WERI-Rb-1 (cell line): ENCODE results near the gene STIM2.

Experiments used
- DNase-seq: peaks from one replicate; pipeline ENCODE4 v3.0.0-alpha.2; 2020
- H3K27ac ChIP-seq: fragments of 250-450 bp; sonication (Bioruptor Pico); 2 replicates; pipeline ENCODE4 v1.5.1; 2020; ENCODE audit warnings: mild to moderate bottlenecking, moderate library complexity
- H3K27me3 ChIP-seq: fragments of 250-450 bp; sonication (Bioruptor Pico); 2 replicates; pipeline ENCODE4 v1.5.1; 2021; ENCODE audit warnings: mild to moderate bottlenecking, low read depth, moderate library complexity; ENCODE audit not compliant: insufficient read depth, severe bottlenecking
- H3K36me3 ChIP-seq: fragments of 250-450 bp; sonication (Bioruptor Pico); 2 replicates; pipeline ENCODE4 v1.5.1; 2020; ENCODE audit warnings: mild to moderate bottlenecking, moderate library complexity
- H3K4me3 ChIP-seq: 2 replicates; pipeline ENCODE4 v1.5.1; 2011; ENCODE audit warnings: low read depth, mild to moderate bottlenecking, control low read depth, low read length
- H3K9me3 ChIP-seq: fragments of 250-450 bp; sonication (Bioruptor Pico); 2 replicates; pipeline ENCODE4 v1.5.1; 2021; ENCODE audit warnings: mild to moderate bottlenecking, moderate library complexity; ENCODE audit not compliant: severe bottlenecking
- CTCF ChIP-seq: IDR thresholded peaks from 2 replicates; pipeline ENCODE4 v1.5.1; 2011; ENCODE audit warnings: low read depth, mild to moderate bottlenecking, control low read depth, inconsistent platforms, low read length

Gene STIM2

GRCh38 chr4:26873391-26874026 lies 12.9 kb downstream of the STIM2 start:
- Histone ChIP-seq H3K4me3 (no peak overlapping the region), H3K36me3 (no peaks in the 10 kb centered on the region; the same call in 1 of the 2 replicates), H3K27ac (no peak overlapping the region), H3K9me3 (no peaks in the 10 kb centered on the region), H3K27me3 (no peaks in the 10 kb centered on the region)
- no peak for DNase-seq
- TF ChIP-seq CTCF: no peak

GRCh38 chr4:26874110-26874509 lies 13.5 kb downstream of the STIM2 start:
- no peaks in the 10 kb centered on the region; the same call in 1 of the 2 replicates for H3K36me3 ChIP-seq
- no peaks in the 10 kb centered on the region for H3K27me3 ChIP-seq
- H3K27ac ChIP-seq: no peak overlapping the region
- TF ChIP-seq CTCF: no peak
- H3K4me3 ChIP-seq: no peak overlapping the region
- H3K9me3 ChIP-seq: no peaks in the 10 kb centered on the region
- DNase-seq: no peak

DNA sequence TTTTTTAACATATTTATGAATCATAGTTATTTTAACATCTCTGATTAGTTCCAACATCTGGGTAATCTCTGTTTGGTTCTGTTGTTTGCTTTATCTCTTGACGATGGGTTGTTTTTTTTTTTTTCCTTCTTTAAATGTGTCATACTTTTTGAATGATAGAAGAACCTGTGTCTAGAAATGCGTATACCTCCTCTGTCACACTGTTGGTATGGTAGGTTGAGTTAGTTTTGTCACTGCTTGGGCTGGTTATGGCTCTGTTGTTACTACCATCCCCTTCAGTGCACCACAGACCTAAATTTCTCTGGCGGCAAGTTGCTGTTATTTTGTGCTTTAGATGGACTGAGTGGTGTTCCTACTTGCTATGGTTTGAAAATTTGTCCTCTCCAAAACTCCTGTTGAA lies 16.8 kb downstream of the STIM2 start:
- no peaks in the 10 kb centered on the region for H3K27me3 ChIP-seq
- TF ChIP-seq CTCF: no peak
- no peak overlapping the region for H3K4me3 ChIP-seq
- H3K36me3 ChIP-seq: no peaks in the 10 kb centered on the region; the same call in 1 of the 2 replicates
- no peaks in the 10 kb centered on the region for H3K9me3 ChIP-seq
- no peak overlapping the region for H3K27ac ChIP-seq
- no peak for DNase-seq

GRCh38 chr4:26877961-26878360 lies 17.3 kb downstream of the STIM2 start:
- no peaks in the 10 kb centered on the region for H3K27me3 ChIP-seq
- TF ChIP-seq CTCF: no peak
- DNase-seq: no peak
- no peaks in the 10 kb centered on the region for H3K9me3 ChIP-seq
- no peaks in the 10 kb centered on the region; the same call in 1 of the 2 replicates for H3K36me3 ChIP-seq
- H3K4me3 ChIP-seq: no peak overlapping the region
- H3K27ac ChIP-seq: no peak overlapping the region

DNA sequence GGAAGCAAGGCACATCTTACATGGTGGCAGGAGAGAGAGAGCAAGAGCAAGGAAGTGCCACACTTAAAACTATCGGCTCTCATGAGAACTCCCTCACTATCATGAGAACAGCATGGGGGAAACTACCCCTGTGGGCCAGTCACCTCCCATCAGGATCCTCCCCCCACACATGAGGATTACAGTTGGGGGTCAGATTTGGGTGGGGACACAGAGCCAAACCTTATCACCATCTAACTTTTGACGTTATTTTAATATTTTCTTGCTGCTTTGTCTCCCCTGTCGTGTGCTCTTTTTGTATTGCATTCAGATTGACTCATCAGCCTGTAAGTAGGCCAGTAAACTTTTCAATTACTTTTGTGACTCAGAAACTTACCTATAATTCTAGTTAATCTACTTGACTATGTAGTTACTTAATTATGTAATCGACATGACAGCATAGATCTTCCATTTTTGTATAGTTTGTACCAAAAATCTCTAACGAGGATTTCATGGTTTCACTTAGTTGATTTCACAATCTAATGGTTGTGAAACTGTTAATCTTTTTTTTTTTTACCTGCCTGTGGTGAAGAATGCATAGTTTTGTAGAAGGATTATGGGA lies 18.3 kb downstream of the STIM2 start:
- DNase-seq: no peak
- Histone ChIP-seq H3K27me3 (no peaks in the 10 kb centered on the region), H3K9me3 (no peaks in the 10 kb centered on the region), H3K27ac (no peak overlapping the region), H3K36me3 (no peaks in the 10 kb centered on the region; the same call in 1 of the 2 replicates), H3K4me3 (no peak overlapping the region)
- no peak for TF ChIP-seq CTCF
